GM12801 (cell line): Measurements from ENCODE around the gene PIGK.

Experiments used
- TF ChIP-seq, protein P1 (sequence below): IDR thresholded peaks from one replicate; pipeline ENCODE4 v1.5.1; 2011; ENCODE audit warnings: control low read depth; ENCODE audit not compliant: insufficient read length; ENCODE audit errors: extremely low read depth

PIGK gene

DNA sequence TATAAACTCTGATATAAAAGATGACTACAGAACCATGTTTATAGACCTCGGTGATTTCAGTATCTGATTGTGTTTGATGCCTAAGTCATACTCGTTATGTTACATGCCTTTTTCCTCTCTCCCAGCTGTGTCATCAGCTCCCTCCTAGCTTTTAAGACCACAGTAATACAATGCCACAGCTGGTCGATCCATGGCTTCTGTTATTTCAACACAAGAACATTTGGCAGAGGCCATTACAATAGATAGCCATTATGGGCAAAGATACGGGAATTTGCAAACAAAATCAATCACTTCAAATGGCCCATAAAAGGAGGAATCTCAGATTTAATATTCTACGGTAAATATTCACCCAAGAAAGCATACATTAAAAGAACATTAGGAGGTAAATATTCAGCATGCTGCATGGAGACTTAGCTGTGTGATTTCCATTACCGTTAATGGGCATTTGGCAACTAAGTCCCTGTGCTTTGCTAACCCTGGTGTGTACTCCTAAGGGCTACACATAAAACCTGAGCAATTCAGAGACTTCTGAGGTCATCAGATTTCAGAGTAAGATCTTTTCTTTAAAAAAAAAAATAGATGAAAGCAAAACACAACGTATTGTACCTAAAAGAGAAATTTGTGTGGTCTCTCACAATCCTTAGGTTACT, 153.4 kb downstream of the PIGK start:
- TF ChIP-seq, protein P1, sequence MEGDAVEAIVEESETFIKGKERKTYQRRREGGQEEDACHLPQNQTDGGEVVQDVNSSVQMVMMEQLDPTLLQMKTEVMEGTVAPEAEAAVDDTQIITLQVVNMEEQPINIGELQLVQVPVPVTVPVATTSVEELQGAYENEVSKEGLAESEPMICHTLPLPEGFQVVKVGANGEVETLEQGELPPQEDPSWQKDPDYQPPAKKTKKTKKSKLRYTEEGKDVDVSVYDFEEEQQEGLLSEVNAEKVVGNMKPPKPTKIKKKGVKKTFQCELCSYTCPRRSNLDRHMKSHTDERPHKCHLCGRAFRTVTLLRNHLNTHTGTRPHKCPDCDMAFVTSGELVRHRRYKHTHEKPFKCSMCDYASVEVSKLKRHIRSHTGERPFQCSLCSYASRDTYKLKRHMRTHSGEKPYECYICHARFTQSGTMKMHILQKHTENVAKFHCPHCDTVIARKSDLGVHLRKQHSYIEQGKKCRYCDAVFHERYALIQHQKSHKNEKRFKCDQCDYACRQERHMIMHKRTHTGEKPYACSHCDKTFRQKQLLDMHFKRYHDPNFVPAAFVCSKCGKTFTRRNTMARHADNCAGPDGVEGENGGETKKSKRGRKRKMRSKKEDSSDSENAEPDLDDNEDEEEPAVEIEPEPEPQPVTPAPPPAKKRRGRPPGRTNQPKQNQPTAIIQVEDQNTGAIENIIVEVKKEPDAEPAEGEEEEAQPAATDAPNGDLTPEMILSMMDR = no peak

DNA sequence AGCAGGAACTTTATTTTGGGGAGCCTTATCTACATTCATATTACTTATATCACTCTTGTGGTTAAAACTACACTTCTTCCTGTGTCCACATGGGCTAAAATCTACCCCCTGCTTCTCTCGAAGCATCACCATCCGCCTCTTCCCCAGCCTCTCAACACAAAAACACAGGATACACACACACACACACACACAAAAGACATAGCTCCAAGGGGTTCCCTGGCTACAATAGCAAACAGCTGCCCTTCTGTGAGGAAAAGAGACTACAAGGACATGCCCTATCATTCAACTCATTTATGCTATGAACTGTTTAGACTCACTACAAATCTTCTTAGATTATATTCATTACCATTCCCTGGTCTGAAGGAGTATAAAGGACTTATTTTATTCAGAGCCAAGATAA, 155.0 kb downstream of the PIGK start:
- TF ChIP-seq, protein P1 = no peak

DNA sequence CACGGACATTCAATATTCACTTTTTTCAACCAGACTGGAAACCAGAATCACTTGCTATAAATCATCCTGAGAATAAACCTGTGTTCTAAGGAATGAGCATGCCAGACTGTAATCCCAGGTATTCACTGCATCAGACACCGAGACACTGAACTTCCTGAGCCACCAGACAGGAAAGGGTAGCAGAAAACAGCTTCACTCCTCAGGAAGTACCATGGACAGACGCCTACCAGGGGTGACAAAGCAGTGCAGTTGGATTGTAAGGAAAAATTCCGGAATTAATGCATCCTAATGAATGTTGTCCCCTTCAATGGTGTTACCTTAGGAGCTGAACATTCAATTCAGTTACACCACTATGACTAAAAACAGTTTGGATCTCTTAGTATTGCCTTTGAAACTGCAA, 156.1 kb downstream of the PIGK start:
- TF ChIP-seq, protein P1 = no peak

DNA sequence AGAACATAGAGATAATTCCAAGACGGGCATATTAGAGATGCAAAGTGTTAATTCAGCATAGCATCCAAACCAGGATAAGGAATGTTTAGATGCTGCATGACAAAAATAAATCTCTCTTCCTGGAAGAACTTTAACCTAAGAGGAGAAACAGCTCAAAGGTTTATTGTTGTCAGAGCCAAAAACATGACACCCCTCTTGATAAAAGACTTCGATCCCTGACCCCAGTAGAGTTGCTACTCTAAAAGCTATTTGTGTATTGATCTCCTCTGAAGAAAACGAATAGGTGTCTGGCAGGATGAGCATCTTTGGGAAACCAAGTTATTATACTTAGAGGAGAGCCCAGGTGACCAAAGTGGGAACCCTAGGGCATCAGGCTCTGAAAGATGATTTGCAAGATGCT, 158.1 kb downstream of the PIGK start:
- TF ChIP-seq, protein P1 = no peak

DNA sequence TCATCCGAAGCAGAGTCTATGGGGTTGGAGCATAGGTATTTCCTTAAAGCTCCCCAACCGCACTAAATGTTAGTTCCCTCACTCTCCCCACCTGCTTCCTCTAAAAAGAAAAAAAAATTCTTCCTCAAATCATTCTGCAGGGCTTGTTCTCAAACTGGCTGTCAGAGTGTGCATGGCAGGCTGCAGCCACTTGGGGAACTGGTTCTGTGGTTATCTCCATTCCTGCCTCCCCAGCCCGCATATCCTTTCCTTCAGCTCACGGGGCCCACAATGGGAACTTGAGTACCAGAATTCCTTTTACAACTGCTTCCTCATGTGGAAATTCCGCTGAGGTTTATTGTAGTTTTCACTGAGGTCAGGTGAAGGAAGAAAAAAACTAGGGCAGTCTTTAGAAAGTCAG, 159.2 kb downstream of the PIGK start:
- TF ChIP-seq, protein P1 = no peak

DNA sequence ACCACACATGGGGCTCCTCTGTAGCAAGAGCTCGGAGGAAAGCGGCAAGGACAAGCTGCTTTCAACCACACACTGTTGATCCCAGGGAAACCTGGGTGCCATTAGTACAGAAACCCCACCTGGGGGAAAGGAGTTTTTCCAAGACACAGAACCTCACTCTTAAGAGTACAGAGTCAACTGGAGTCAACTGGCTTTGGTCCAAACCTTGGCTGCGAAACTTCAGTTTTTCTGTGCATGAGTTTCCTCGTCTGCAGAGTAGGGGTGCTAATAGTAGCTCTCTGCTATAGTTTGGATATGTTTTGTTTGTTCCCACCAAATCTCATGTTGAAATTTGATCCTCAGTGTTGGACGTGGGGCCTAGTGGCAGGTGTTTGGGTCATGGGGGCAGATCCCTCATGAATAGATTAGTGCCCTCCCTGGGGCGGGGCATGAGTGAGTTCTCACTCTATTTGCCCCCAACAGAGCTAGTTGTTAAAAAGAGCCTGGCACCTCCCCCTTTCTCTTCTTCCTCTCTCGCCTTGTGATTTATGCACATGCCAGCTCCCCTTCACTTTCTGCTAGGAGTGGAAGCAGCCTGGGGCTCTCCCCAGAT, 161.1 kb downstream of the PIGK start:
- TF ChIP-seq, protein P1 = no peak

DNA sequence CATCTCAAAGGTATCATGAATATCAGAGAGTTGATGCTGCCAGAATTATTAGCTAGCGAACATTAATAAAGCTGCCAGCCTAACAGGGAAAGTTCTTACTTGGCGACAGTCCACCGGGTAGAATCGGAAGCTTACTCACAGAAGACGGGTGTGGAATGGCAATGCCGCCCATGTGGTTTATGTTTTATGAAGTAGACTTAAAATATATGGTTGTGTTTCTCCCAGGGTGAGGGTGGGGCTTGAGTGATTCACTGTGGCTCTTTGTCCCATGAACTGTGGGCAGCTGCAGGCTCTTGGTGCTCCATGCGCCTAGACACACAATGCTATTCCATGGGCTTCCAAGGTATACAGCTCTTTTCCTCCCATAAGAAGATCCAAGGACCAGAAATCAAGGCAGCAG, 162.7 kb downstream of the PIGK start:
- TF ChIP-seq, protein P1 = no peak

DNA sequence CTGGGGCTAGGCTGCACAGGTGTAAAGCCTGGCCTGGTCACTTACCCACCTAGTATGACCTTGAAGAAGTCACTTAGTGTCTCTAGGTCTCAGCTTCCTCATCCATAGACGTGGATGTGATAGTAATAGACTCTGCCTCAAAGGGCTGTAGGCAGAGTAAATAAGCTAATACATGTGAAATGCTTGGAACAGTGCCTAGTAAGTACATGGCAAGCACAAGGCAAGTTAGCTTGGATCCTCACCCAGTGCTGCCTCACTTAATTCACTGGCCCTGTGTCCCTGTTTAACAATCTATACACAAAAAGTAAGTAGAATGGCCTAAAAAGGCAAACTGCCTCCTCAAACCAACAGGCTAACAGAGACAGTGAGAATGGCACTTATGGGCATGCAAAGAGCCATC, 167.8 kb downstream of the PIGK start:
- TF ChIP-seq, protein P1 = no peak
